BLaER1 treated with 17β-estradiol and CSF1 and Interleukin-3, amounts not matched to agents 10 nM and 100 nM (cell line): ENCODE data around the gene MOCS1.

Source experiments
- H3K27ac ChIP-seq, 11 experiments: shearing (Covaris generic); formaldehyde crosslinking; 2 replicates each; pipeline ENCODE4 v1.8.1; 2022
- H3K27me3 ChIP-seq, 11 experiments: shearing (Covaris generic); formaldehyde crosslinking; 2 replicates each; pipeline ENCODE4 v1.8.1; 2022
- H3K36me3 ChIP-seq, 11 experiments: shearing (Covaris generic); formaldehyde crosslinking; 2 replicates each; pipeline ENCODE4 v1.8.1; 2022
- H3K4me1 ChIP-seq, 10 experiments: shearing (Covaris generic); formaldehyde crosslinking; 2 replicates each; pipeline ENCODE4 v1.8.1; 2022
- H3K4me2 ChIP-seq, 11 experiments: shearing (Covaris generic); formaldehyde crosslinking; 2 replicates each; pipeline ENCODE4 v1.8.1; 2022
- H3K4me3 ChIP-seq, 10 experiments: shearing (Covaris generic); formaldehyde crosslinking; 2 replicates each; pipeline ENCODE4 v1.8.1; 2022
- H3K9ac ChIP-seq, 11 experiments: shearing (Covaris generic); formaldehyde crosslinking; 2 replicates each; pipeline ENCODE4 v1.8.1; 2022
- H3K9me3 ChIP-seq, 11 experiments: shearing (Covaris generic); formaldehyde crosslinking; replicated peaks in 1 of 11; 2 replicates each; pipeline ENCODE4 v1.8.1; 2022
- H4K20me1 ChIP-seq, 11 experiments: shearing (Covaris generic); formaldehyde crosslinking; 2 replicates each; pipeline ENCODE4 v1.8.1; 2022
- Cebpa-rat ChIP-seq, 11 experiments: shearing (Covaris generic); IDR thresholded peaks; 2 replicates each; pipeline ENCODE4 v1.8.1; 2022

MOCS1 gene

GRCh38 chr6:39917981-39918380 is 16.3 kb downstream of the MOCS1 start:
- no peak overlapping the region for H3K4me2 ChIP-seq
- H4K20me1 ChIP-seq: no peaks in the 10 kb centered on the region
- H3K27me3 ChIP-seq: no peaks in the 10 kb centered on the region
- H3K4me3 ChIP-seq: no peak overlapping the region
- H3K9me3 ChIP-seq: peaks cover 0 to 11% (median 0%) of the 10 kb centered on the region in 11 experiments; a peak in 2 of 22 replicates
- H3K4me1 ChIP-seq: peaks cover 0 to 8% (median 6%) of the 10 kb centered on the region in 10 experiments; a peak in 16 of 20 replicates
- no peak overlapping the region for H3K9ac ChIP-seq
- TF ChIP-seq Cebpa-rat (IDR thresholded peaks at IDR 0.05): no peak
- no peaks in the 10 kb centered on the region for H3K36me3 ChIP-seq
- H3K27ac ChIP-seq: no peak overlapping the region

GRCh38 chr6:39917329-39917728 is 16.9 kb downstream of the MOCS1 start:
- no peak for TF ChIP-seq Cebpa-rat (IDR thresholded peaks at IDR 0.05)
- Histone ChIP-seq H3K4me2 (no peak overlapping the region), H3K36me3 (no peaks in the 10 kb centered on the region)

GRCh38 chr6:39915866-39916265 is 18.4 kb downstream of the MOCS1 start:
- Histone ChIP-seq H3K9me3 (peaks cover 0 to 11% (median 0%) of the 10 kb centered on the region in 11 experiments; a peak in 2 of 22 replicates), H3K36me3 (no peaks in the 10 kb centered on the region), H3K4me3 (no peak overlapping the region), H4K20me1 (no peaks in the 10 kb centered on the region), H3K4me2 (no peak overlapping the region), H3K9ac (no peak overlapping the region), H3K27me3 (no peaks in the 10 kb centered on the region), H3K4me1 (no peaks in the 10 kb centered on the region), H3K27ac (no peak overlapping the region)
- no peak for TF ChIP-seq Cebpa-rat (IDR thresholded peaks at IDR 0.05)

More at GRCh38 chr6:39917329-39917728, 16.9 kb downstream of the MOCS1 start:
- Histone ChIP-seq H3K27ac (no peak overlapping the region), H3K4me1 (peaks cover 0 to 2% (median 0%) of the 10 kb centered on the region in 10 experiments; a peak in 4 of 20 replicates), H3K9me3 (peaks cover 0 to 11% (median 0%) of the 10 kb centered on the region in 11 experiments; a peak in 2 of 22 replicates), H3K9ac (no peak overlapping the region), H3K4me3 (no peak overlapping the region), H3K27me3 (no peaks in the 10 kb centered on the region), H4K20me1 (no peaks in the 10 kb centered on the region)

- Histone ChIP-seq H3K27me3 (no peaks in the 10 kb centered on the region), H4K20me1 (no peaks in the 10 kb centered on the region), H3K9me3 (peaks cover 0 to 11% (median 0%) of the 10 kb centered on the region in 11 experiments; a peak in 2 of 22 replicates), H3K4me3 (no peak overlapping the region), H3K36me3 (no peaks in the 10 kb centered on the region), H3K27ac (no peak overlapping the region), H3K4me2 (no peak overlapping the region), H3K9ac (no peak overlapping the region), H3K4me1 (no peaks in the 10 kb centered on the region)
- no peak for TF ChIP-seq Cebpa-rat (IDR thresholded peaks at IDR 0.05)
Measured at GRCh38 chr6:39914239-39914638, 20.0 kb downstream of the MOCS1 start.

- no peak for TF ChIP-seq Cebpa-rat (IDR thresholded peaks at IDR 0.05)
- no peak overlapping the region for H3K4me3 ChIP-seq
- no peaks in the 10 kb centered on the region for H3K36me3 ChIP-seq
- H4K20me1 ChIP-seq: no peaks in the 10 kb centered on the region
- no peaks in the 10 kb centered on the region for H3K27me3 ChIP-seq
- no peak overlapping the region for H3K27ac ChIP-seq
- H3K9me3 ChIP-seq: peaks cover 0 to 11% (median 0%) of the 10 kb centered on the region in 11 experiments; a peak in 2 of 22 replicates
- H3K4me1 ChIP-seq: no peaks in the 10 kb centered on the region
- H3K4me2 ChIP-seq: no peak overlapping the region
- H3K9ac ChIP-seq: no peak overlapping the region
Measured at GRCh38 chr6:39913391-39913916, 20.8 kb downstream of the MOCS1 start.

- Histone ChIP-seq H4K20me1 (no peaks in the 10 kb centered on the region), H3K9me3 (peaks cover 0 to 11% (median 0%) of the 10 kb centered on the region in 11 experiments; a peak in 2 of 22 replicates), H3K27me3 (no peaks in the 10 kb centered on the region), H3K4me1 (no peaks in the 10 kb centered on the region), H3K27ac (no peak overlapping the region), H3K4me3 (no peak overlapping the region), H3K4me2 (no peak overlapping the region), H3K9ac (no peak overlapping the region), H3K36me3 (no peaks in the 10 kb centered on the region)
- no peak for TF ChIP-seq Cebpa-rat (IDR thresholded peaks at IDR 0.05)
Measured at GRCh38 chr6:39912446-39912845, 21.8 kb downstream of the MOCS1 start.

GRCh38 chr6:39911513-39912125 is 22.6 kb downstream of the MOCS1 start:
- H3K9me3 ChIP-seq: peaks cover 0 to 3% (median 0%) of the 10 kb centered on the region in 11 experiments; a peak in 2 of 22 replicates
- no peak overlapping the region for H3K4me3 ChIP-seq
- no peak overlapping the region for H3K9ac ChIP-seq
- H3K4me1 ChIP-seq: no peaks in the 10 kb centered on the region
- no peak overlapping the region for H3K4me2 ChIP-seq
- H3K27ac ChIP-seq: no peak overlapping the region
- H3K36me3 ChIP-seq: no peaks in the 10 kb centered on the region
- no peaks in the 10 kb centered on the region for H3K27me3 ChIP-seq
- TF ChIP-seq Cebpa-rat (IDR thresholded peaks at IDR 0.05): no peak
- H4K20me1 ChIP-seq: no peaks in the 10 kb centered on the region

- Histone ChIP-seq H3K27me3 (no peaks in the 10 kb centered on the region), H3K36me3 (no peaks in the 10 kb centered on the region), H3K9ac (no peak overlapping the region), H3K4me3 (no peak overlapping the region), H4K20me1 (no peaks in the 10 kb centered on the region), H3K27ac (no peak overlapping the region), H3K4me2 (no peak overlapping the region), H3K9me3 (no peaks in the 10 kb centered on the region), H3K4me1 (no peaks in the 10 kb centered on the region)
- no peak for TF ChIP-seq Cebpa-rat (IDR thresholded peaks at IDR 0.05)
Measured at GRCh38 chr6:39910744-39911143, 23.5 kb downstream of the MOCS1 start.

GRCh38 chr6:39910164-39910563 is 24.1 kb downstream of the MOCS1 start:
- no peak for TF ChIP-seq Cebpa-rat (IDR thresholded peaks at IDR 0.05)
- Histone ChIP-seq H3K36me3 (no peaks in the 10 kb centered on the region), H3K9ac (no peak overlapping the region), H3K27ac (no peak overlapping the region), H3K4me3 (no peak overlapping the region), H3K27me3 (no peaks in the 10 kb centered on the region), H3K9me3 (no peaks in the 10 kb centered on the region), H4K20me1 (no peaks in the 10 kb centered on the region), H3K4me1 (no peaks in the 10 kb centered on the region), H3K4me2 (no peak overlapping the region)

- no peak overlapping the region for H3K4me3 ChIP-seq
- no peak overlapping the region for H3K27ac ChIP-seq
Measured at GRCh38 chr6:39909701-39910100, 24.6 kb downstream of the MOCS1 start.

More at GRCh38 chr6:39909701-39910100, 24.6 kb downstream of the MOCS1 start:
- no peak overlapping the region for H3K4me2 ChIP-seq
- H3K36me3 ChIP-seq: no peaks in the 10 kb centered on the region
- no peaks in the 10 kb centered on the region for H4K20me1 ChIP-seq
- no peak for TF ChIP-seq Cebpa-rat (IDR thresholded peaks at IDR 0.05)
- H3K9ac ChIP-seq: no peak overlapping the region
- H3K27me3 ChIP-seq: no peaks in the 10 kb centered on the region
- no peaks in the 10 kb centered on the region for H3K9me3 ChIP-seq
- no peaks in the 10 kb centered on the region for H3K4me1 ChIP-seq
